Neural cell (in vitro differentiated cells): ENCODE measurements around the gene FAM227B.

Source experiments
- POLR2AphosphoS5 ChIP-seq: IDR thresholded peaks from 2 replicates; pipeline ENCODE4 v1.6.1; 2012
- SMC3 ChIP-seq: fragments of 450-650 bp; conservative IDR thresholded peaks from 2 replicates; pipeline ENCODE4 v1.6.1; 2014; ENCODE audit warnings: antibody characterized with exemption, mild to moderate bottlenecking, moderate library complexity; ENCODE audit not compliant: poor library complexity
- TF ChIP-seq, protein P1 (sequence below): fragments of 450-650 bp; IDR thresholded peaks from 2 replicates; pipeline ENCODE4 v1.5.1; 2014; ENCODE audit warnings: antibody characterized with exemption, mild to moderate bottlenecking, moderate library complexity; ENCODE audit not compliant: poor library complexity, severe bottlenecking

DNA sequence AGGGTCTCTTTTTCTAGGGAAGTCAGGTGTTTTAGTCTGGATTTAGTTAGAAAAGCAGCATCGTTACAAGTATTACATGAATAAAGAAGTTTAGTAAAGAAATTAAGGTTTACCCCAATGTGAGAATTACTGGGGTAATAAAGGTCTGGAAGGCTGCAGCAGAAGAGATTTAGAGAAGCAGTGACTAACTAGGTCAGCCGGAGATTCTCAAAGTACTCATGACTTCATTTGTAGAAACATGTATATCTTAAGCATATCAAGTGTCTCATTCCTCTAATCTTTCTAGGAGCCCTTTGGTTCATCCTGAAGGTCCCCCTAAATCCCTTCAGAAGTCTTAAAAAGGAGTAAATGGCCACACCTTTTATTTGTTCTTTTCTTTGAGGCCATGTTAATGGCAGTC is 26.3 kb upstream of the FAM227B start:
- TF ChIP-seq, protein P1, sequence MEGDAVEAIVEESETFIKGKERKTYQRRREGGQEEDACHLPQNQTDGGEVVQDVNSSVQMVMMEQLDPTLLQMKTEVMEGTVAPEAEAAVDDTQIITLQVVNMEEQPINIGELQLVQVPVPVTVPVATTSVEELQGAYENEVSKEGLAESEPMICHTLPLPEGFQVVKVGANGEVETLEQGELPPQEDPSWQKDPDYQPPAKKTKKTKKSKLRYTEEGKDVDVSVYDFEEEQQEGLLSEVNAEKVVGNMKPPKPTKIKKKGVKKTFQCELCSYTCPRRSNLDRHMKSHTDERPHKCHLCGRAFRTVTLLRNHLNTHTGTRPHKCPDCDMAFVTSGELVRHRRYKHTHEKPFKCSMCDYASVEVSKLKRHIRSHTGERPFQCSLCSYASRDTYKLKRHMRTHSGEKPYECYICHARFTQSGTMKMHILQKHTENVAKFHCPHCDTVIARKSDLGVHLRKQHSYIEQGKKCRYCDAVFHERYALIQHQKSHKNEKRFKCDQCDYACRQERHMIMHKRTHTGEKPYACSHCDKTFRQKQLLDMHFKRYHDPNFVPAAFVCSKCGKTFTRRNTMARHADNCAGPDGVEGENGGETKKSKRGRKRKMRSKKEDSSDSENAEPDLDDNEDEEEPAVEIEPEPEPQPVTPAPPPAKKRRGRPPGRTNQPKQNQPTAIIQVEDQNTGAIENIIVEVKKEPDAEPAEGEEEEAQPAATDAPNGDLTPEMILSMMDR = no peak
- TF ChIP-seq POLR2AphosphoS5 = no peak
- TF ChIP-seq SMC3 = no peak
